ENCODE data around the gene SLC24A1.

DNA sequence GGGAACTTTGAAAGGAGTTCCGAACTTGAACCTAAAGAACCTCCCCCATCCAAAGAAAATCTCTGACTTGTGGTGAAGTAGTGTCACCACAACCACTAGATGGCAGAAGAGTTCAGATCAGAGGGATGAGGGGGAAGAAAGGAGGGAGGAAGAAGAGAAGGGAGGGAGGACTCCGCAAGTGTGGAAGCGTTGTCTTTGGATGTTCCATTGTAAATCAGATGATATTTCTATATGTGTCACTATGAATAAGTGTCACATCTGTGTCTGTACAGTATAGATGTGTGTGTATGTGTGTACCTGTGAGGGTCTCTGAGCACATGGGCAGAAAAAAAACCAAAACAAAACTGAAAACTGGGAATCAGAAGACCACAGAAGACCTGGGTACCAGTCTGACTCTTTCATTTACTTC, 16.9 kb downstream of the SLC24A1 start:
- TF ChIP-seq, protein P1, sequence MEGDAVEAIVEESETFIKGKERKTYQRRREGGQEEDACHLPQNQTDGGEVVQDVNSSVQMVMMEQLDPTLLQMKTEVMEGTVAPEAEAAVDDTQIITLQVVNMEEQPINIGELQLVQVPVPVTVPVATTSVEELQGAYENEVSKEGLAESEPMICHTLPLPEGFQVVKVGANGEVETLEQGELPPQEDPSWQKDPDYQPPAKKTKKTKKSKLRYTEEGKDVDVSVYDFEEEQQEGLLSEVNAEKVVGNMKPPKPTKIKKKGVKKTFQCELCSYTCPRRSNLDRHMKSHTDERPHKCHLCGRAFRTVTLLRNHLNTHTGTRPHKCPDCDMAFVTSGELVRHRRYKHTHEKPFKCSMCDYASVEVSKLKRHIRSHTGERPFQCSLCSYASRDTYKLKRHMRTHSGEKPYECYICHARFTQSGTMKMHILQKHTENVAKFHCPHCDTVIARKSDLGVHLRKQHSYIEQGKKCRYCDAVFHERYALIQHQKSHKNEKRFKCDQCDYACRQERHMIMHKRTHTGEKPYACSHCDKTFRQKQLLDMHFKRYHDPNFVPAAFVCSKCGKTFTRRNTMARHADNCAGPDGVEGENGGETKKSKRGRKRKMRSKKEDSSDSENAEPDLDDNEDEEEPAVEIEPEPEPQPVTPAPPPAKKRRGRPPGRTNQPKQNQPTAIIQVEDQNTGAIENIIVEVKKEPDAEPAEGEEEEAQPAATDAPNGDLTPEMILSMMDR (IDR thresholded peaks at IDR 0.05), result peak; percentile 73 to 81 (median 74)
- no peak for TF ChIP-seq EP300 (IDR thresholded peaks at IDR 0.05)
